GM21529 (cell line): ENCODE results near the gene HSPA1B.
A peak's percentile ranks its signal among the peaks of the same experiment; 100 is the strongest.
"Not testable (repeated sequence)": the region's sequence is repeated elsewhere in the genome, so short reads cannot be mapped to it uniquely, and the experiment has no call there.

Source experiments
- ATAC-seq: cut with Tn5 transposase; IDR thresholded peaks from one replicate; pipeline ENCODE4 v1.9.1; 2021; ENCODE audit not compliant: unreplicated experiment

The HSPA1B gene

GRCh38 chr6:31797588-31797987 is 29.9 kb upstream of the HSPA1B start:
- ATAC-seq, result no peak

- no peak for ATAC-seq
Measured at GRCh38 chr6:31799781-31800180, 27.8 kb upstream of the HSPA1B start.

GRCh38 chr6:31801031-31801927 is 26.3 kb upstream of the HSPA1B start:
- not testable (repeated sequence) for ATAC-seq

- ATAC-seq, result no peak
Measured at GRCh38 chr6:31805939-31806469, 21.5 kb upstream of the HSPA1B start.

GRCh38 chr6:31806470-31807272 is 20.9 kb upstream of the HSPA1B start, which contains the start of gene LSM2:
TSS of gene LSM2 (minus strand) at chr6:31806966. CDS start at chr6:31806757, 209 bp downstream.
- peak; percentile 86 for ATAC-seq

- ATAC-seq, result not testable (repeated sequence)
Measured at GRCh38 chr6:31808599-31808998, 18.9 kb upstream of the HSPA1B start.

- no peak for ATAC-seq
Measured at GRCh38 chr6:31811645-31812044, 15.9 kb upstream of the HSPA1B start.

- ATAC-seq, result no peak
Measured at GRCh38 chr6:31813465-31813849, 14.1 kb upstream of the HSPA1B start.

- no peak for ATAC-seq
Measured at GRCh38 chr6:31814677-31815024, 12.9 kb upstream of the HSPA1B start.

GRCh38 chr6:31815025-31815838 is 12.3 kb upstream of the HSPA1B start, which contains the start of the genes HSPA1A and HSPA1L:
TSS of gene HSPA1A (plus strand) at chr6:31815543. CDS start at chr6:31815757, 214 bp downstream.
TSS of gene HSPA1L (minus strand) at chr6:31815283. CDS start at chr6:31811972, 3,311 bp downstream.
- ATAC-seq, result peak; percentile 45

GRCh38 chr6:31817133-31817928 is 10.2 kb upstream of the HSPA1B start:
- ATAC-seq, result not testable (repeated sequence)

GRCh38 chr6:31817929-31818511 is 9.5 kb upstream of the HSPA1B start:
- ATAC-seq, result not testable (repeated sequence)

GRCh38 chr6:31819871-31820299 is 7.7 kb upstream of the HSPA1B start:
- no peak for ATAC-seq

- ATAC-seq, result not testable (repeated sequence)
Measured at GRCh38 chr6:31820399-31820798, 7.1 kb upstream of the HSPA1B start.

- no peak for ATAC-seq
Measured at GRCh38 chr6:31821301-31822035, 6.1 kb upstream of the HSPA1B start.

GRCh38 chr6:31822036-31822821 is 5.3 kb upstream of the HSPA1B start:
- no peak for ATAC-seq

- not testable (repeated sequence) for ATAC-seq
Measured at GRCh38 chr6:31823592-31824196, 3.8 kb upstream of the HSPA1B start.
